Activated T-cell treated with anti-CD3 and anti-CD28 coated beads, Interleukin-2, amount 50 U/mL, for 48 hours (primary cell): ENCODE measurements around the gene CTNNA3.
A peak's percentile ranks its signal among the peaks of the same experiment; 100 is the strongest.

Source experiments
- DNase-seq, 2 experiments: peaks; one replicate each; pipeline ENCODE4 v3.0.0-alpha.2; 2020

Gene CTNNA3

GRCh38 chr10:66246177-66246576 lies 1449.8 kb downstream of the CTNNA3 start:
- DNase-seq = no peak

DNA sequence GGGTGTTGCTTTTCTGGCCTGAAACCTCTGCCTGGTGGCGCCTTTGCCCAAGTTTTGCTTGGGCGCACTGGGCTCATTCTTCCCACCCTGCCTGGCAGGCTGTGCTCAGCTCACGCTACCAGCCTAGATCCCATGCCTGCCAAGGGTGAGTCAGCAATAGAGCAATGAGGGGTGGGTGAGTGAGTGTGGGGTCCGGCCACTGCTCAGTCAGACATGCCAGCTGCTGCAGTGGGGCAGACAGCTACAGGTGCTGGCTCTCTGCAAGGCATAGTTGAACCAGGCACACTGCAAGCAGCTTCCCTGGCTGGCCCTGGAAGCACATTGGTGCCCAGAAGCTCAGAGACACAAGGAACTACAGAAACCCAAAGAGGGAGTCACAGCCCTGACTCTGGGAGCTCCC lies 1451.0 kb downstream of the CTNNA3 start:
- DNase-seq = no peak

- no peak for DNase-seq
Measured at GRCh38 chr10:66242885-66243284, 1453.1 kb downstream of the CTNNA3 start.

DNA sequence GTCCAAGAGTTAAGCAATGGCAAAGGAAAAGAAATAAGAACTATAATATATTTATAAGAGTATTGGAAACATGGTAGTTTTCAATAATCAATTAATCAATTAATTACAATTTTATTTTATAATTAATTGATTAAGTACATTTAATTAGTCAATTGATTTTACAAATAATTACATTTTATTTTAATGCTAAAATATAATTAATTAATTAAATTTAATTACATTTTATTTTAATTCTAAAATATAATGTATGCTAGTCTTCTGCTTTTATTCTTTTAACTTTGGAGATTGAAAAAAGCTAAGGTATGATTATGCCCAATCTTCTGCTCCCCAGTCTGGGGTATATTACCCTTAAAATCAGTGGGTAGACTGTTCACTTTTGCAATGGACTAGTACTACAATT lies 1456.9 kb downstream of the CTNNA3 start:
- DNase-seq = no peak

DNA sequence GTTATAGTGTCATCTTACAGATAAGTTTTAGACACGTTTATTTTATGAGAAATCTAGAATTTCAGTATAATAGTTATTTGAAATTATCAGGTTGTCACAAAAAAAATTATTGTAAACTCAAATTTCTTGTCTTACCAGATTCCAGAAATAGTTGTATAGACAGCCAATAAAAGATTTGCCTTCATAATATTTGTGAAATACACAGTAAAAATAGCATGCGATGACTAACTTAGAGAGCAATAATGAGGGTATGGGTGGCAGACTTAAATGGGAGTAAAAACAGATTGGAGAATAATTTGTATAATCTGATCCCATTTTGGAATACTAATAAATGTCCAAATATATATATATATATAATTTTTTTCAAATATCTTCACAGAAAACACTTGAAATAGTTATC lies 1457.7 kb downstream of the CTNNA3 start:
- DNase-seq = no peak

DNA sequence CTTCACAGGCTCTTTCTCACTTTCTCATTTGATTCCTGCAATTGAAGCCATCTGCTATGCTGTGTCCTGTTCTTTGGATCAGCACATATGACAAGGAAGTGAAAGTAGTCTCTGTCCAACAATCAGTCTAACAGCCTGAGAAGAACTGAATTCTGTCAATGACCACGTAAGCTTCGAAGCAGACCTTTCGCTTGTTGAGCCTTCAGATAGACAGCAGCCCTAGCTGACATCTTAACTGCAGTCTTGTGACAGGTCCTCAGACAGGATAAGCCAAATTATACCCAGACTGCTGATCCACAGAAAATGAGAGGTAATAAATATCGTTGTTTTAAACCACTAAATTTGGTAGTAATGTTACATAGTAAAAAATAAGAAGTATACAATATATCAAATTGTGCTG lies 1461.1 kb downstream of the CTNNA3 start:
- DNase-seq = no peak

DNA sequence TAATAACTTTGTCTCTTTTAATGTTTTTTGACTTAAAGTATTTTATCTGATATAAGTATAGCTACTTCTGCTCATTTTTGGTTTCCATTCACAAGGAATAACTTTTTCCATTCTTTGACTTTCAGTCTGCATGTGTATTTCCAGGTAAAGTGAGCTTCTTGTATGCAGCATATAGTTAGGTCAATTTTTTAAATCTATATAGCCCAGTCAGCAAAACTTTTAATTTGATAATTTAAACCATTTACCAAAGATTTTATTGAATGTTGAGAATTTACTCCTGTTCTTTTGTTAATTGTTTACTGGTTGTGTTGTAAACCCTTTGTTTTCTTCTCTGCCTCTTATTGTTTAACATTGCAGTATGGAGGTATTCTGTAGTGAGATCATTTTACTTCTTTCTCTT lies 1467.1 kb downstream of the CTNNA3 start:
- DNase-seq = no peak

DNA sequence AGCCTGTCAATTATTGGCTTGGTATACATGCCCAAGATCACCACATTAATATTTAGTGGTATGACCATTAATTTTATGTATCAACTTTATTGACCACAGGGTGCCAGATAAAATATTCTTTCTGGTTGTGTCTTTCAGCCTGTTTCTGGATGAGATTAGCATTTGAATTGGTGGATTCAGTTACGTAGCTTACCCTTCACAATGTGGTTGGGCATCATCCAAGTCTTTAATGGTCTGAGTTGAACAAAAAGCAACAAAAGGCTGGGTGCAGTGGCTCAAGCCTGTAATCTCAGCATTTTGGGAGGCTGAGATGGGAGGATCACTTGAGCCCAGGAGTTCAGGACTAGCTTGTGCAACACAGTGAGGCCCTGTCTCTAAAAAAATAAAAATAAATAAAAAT lies 1472.3 kb downstream of the CTNNA3 start:
- DNase-seq = no peak

DNA sequence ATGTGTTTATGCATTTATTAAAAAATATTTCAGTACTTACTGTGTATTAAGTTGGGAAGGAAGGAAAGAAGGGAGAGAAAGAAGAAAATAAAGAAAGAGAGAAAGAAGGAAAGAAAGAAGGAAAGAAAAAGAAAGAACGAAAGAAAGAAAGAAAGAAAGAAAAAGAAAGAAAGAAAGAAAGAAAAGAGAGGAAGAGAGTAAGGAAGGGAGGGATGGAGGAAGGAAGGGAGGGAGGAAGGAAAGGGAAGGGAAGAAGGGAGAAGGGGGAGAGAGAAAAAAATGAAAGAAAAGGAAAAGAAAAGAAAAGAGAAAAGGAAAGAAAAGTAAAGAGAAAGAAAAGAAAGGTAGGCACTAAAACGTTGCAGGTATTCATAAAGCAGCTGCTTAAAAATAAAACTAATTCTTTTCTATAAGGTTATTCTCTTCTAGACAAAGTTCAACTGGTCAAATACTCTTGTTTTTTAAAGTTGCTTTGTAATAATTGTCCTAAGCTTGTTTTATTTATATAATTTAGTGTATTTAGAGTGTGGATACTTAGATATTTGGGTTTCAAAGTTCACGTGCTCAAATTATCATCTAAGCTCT lies 1473.4 kb downstream of the CTNNA3 start:
- no peak for DNase-seq

DNA sequence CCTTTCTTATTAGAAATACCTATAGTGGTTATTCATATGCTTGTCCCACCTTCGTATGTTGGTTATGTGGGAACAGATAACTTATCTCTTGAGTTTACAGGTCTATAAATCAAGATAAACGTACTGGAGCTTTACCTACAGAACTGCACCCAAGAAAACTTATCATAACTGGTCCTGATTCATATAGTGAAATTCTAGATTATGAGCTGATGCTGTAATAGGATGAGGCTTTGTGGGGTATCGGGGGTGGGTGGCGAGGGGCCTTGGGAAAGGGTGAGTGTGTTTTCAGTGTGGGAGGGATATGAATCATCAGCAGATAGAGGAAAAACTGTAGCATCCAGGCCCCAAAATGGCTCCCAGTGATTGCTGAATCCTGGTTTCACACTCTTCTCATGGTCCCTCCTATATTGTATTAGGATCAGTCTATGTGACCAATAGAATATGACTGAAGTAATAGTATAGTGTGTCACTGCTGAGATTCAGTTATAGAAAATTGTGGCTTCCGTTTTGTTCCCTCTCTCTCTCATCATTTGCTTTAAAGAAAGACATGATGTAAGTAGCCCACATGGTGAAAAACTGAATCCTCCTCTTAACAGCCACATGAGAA lies 1476.9 kb downstream of the CTNNA3 start:
- peak; percentile 27 to 39 for DNase-seq

DNA sequence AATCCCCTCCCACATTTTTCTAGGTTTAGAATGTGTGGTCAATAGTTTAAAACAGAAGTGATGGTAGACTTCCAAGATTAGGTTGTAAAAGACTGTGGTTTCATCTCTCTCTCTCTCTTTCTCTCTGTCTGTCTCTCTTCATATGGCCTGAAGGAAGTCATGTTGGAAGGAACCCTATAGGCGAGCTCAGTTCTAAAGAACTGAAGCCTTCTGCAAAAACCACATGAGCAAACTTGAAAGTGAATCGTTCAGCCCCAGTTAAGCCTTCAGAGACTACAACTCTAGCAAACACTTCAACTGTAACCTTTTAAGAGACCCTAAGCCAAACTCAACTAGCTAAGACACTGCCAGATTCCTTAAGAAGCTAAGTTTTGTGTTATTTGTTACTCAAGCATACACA lies 1477.7 kb downstream of the CTNNA3 start:
- DNase-seq = no peak

DNA sequence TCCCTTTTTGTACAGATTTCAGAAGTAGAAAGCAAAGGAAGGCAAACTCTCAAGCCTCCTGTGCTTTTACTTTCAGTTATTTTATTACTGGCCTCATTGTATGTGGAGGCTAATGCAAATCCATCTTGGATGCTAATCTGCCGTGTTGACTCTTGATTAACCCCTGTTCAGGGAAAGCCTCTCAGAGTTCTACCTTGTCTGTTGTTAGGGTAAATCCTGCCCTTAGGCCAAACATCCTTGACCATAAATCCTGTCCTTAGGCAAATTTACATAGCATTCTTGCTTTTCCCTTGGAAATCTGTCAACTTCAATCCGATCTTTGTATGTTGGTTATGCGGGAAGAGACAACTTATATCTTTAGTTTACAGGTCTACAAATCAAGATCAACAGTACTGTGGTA lies 1480.1 kb downstream of the CTNNA3 start:
- DNase-seq = no peak

- no peak for DNase-seq
Measured at GRCh38 chr10:66214721-66215404, 1481.1 kb downstream of the CTNNA3 start.

GRCh38 chr10:66209025-66209424 lies 1487.0 kb downstream of the CTNNA3 start:
- no peak for DNase-seq

GRCh38 chr10:66204838-66205237 lies 1491.2 kb downstream of the CTNNA3 start:
- DNase-seq = no peak

GRCh38 chr10:66202101-66202500 lies 1493.9 kb downstream of the CTNNA3 start:
- DNase-seq = no peak

DNA sequence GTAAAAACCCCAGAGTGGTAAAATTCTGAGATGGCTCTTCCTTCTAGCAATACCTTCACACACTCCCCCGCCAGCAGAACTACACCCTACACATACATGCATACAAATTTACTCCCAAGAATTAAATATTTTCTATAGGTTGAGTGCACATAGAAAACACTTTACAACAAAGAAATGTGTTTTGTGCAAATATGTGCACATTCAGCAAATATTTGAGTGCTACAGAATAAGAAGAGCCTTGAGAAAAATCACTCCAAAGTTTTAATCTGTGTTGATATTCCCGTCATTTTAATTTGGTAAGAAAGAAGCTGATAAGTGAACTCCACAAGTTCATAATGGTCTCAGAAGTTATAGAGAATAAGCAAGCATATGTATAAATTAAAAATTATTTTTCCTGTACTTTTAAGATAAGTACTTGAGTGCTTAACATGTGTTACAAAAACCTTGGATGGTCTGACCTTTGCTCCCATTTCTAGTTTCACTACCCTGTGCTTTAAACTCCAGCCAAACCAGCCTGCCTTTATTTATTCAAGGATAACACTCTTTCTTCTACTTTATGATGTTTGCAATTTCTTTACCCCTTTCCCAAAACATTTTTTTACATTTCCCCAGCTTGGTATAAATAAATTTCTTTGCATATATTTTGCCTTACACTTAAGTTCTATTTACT lies 1503.7 kb downstream of the CTNNA3 start:
- no peak for DNase-seq

- no peak for DNase-seq
Measured at GRCh38 chr10:66190413-66190812, 1505.6 kb downstream of the CTNNA3 start.

DNA sequence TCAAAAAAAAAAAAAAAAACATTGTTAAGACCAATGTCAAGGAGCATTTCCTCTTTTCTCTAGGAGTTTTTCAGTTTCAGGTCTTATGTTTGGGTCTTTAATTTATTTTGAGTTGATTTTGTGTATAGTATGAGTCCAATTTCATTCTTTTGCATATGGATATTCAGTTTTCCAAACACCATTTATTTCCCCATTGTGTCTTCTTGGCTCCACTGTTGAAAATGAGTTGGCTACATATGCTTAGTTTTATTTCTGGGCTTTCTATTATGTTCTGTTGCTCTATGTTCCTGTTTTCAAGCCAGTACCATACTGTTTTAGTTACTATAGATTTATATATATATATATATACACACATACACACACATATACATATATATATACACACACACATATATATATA lies 1506.7 kb downstream of the CTNNA3 start:
- DNase-seq = no peak

- no peak for DNase-seq
Measured at GRCh38 chr10:66187053-66187733, 1508.8 kb downstream of the CTNNA3 start.

GRCh38 chr10:66183028-66183427 lies 1513.0 kb downstream of the CTNNA3 start:
- no peak for DNase-seq

GRCh38 chr10:66180581-66181318 lies 1515.2 kb downstream of the CTNNA3 start:
- no peak for DNase-seq

DNA sequence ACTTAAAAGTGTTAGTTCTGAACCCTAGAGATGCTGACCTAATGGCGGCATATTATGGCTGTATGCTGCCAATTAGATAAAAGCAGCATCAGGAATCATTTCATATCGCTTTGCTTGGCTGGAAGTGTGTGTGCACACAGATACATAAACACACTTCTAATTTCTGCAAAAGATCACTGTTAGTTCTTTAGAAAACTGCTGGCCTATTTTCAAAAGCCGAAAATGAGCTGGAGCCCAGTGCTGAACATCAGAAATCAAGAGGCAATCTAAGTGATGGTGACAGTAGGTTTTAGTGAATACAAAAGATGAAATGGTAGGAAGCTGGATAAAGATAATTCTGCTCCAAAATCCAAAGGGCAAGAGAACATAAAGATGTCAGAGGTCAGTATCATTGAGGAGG lies 1516.0 kb downstream of the CTNNA3 start:
- DNase-seq = no peak
